Measurements from ENCODE around the gene PRPF39.
"Not testable (repeated sequence)": the region's sequence is repeated elsewhere in the genome, so short reads cannot be mapped to it uniquely, and the experiment has no call there.

Gene PRPF39

DNA sequence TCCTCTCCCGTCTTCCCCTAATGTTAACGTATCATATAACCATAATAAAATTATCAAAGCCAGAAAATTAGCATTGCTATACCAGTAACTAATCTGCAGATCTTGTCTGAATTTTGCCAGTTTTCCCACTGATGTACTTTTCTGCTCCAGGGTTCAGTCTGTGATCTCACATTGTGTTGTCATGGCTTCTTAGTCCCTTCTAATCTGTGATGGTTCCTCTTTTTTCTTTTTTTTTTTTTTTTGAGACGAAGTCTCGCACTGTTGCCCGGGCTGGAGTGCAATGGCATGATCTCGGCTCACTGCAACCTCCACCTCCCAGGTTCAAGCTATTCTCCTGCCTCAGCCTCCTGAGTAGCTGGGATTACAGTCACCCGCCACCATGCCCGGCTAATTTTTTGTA lies 58.2 kb downstream of the PRPF39 start:
- not testable (repeated sequence) for DNase-seq

DNA sequence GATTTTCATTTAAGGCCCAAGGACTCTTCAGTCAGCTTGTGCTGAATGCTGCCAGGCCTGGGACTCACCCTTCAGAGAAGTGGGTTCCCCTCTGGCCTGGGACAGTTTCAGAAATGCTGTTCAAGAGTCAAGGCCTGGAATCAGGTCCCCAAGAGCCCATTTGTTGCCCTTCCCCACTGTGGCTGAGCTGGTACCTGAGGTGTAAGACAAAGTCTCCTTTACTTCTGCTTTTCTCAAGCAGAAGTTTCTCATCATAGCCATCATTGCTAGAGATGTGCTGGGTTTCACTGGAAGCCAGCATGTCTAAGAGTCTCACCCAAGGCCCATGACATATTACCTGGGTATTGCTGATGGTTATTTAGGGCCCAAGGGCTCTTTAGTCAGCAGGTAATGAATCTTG lies 60.7 kb downstream of the PRPF39 start:
- no peak for DNase-seq

DNA sequence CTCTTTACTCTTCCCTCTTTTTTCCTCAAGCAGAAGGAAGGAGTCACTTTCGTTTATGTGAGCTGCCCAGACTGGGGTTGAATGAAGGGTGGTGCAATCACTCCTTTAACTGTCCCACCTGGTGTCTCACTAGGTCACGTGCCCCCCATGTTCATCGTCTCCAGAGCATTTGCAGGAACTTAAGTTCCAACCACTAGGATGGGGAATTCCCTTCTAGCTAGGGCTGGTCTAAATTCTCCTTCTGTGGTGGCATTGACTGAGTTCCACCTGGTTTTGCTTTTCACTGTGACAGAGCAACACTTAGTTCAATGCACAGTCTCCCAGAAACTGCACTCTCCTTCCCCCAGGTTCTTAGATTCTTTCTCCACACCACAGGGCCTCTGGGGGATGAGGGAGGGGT lies 61.3 kb downstream of the PRPF39 start:
- no peak for DNase-seq

DNA sequence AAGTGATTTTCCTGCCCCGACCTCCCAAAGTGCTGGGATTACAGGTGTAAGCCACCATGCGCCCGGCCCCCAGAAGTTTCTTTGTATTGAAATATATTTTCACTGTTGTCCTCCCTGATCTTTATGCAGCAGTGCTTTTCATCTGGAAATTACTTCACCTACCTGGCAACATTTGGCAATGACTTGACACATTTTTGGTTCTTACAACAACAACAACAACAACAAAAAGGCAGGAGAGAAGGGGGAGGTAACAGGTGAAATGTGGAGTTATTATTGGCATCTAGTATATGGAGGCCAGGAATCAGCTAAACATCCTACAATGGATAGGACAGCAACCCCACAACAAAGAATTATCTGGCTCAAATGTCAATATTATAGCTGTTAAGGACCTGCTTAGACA lies 65.7 kb downstream of the PRPF39 start:
- DNase-seq: no peak

DNA sequence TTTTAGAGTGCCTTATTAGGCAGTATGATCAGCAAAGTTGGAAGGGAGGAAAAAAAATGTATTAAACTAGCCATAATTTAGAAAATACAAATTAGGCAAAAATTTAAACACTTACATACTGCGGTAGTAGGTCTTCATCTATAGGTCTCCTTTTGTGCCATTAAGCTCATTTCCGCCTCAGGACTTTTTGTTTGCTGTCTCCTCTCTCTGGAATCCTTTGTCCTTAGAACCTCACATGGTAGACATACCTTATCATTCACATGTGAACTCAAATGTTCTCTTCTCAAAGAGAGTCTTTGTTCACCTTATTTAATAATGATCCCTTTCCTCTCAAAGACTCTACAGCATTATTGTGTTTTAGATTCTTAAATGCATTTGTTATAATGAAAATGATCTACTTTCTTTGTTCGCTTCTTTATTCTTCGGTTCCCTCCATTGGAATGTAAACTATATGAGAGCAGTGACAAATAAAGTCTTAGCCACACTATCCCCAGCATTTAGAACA lies 66.5 kb downstream of the PRPF39 start:
- DNase-seq: no peak

DNA sequence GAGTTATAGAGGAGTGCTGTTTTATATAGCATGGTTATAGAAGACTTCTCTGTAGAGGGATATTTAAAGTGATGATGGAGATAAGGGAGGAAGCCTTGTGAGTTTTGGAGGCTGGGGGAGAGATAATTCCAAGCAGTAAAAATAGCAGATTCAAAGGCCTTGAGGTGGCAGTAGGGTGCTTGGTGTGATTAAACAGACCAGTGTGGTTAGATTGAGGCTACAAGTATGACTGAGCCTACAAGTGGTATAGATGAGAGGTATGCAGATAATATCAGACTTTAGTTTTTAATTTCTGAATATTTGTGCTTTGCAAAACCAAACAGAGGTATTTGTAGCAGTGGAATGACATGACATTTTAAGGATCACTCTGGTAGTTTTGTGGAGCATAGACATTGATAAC lies 72.2 kb downstream of the PRPF39 start:
- DNase-seq: no peak

Data from NCI-H82 (cell line).